Left lung (tissue), 10 donors: ENCODE measurements around the gene FAM111A. TPM values are rescaled to one million over a fixed set of nuclear protein-coding genes. Genes with fewer than 3 reads are reported as not detected.

ENCODE experiments used
- ATAC-seq: fragments of 200-7000 bp; cut with Tn5 transposase; one replicate; pipeline ENCODE4 v1.9.1; 2020; ENCODE audit warnings: moderate library complexity
- DNase-seq, 4 donors: peaks; one replicate each; pipeline ENCODE4 v3.0.0-alpha.2; 2013 to 2020
- H3K27ac ChIP-seq, 2 donors: fragments of 200-600 bp; sonication (generic) in 1 of 2; one replicate each; pipeline versions ENCODE4 v1.5.0 to v1.8.0; 2020 to 2021
- H3K27me3 ChIP-seq, 2 donors: fragments of 200-600 bp; sonication (generic) in 1 of 2; one replicate each; pipeline versions ENCODE4 v1.5.0 to v1.8.0; 2020 to 2021
- H3K36me3 ChIP-seq, 2 donors: fragments of 200-600 bp; sonication (generic) in 1 of 2; one replicate each; pipeline versions ENCODE4 v1.5.0 to v1.8.0; 2020 to 2021
- H3K4me1 ChIP-seq, 2 donors: fragments of 200-600 bp; one replicate each; pipeline ENCODE4 v1.8.0; 2021
- H3K4me3 ChIP-seq, 2 donors: fragments of 200-600 bp; sonication (generic) in 1 of 2; one replicate each; pipeline versions ENCODE4 v1.5.0 to v1.8.0; 2020 to 2021; ENCODE audit warnings: mild to moderate bottlenecking in 1 of 2
- H3K9me3 ChIP-seq, 2 donors: fragments of 200-600 bp; sonication (generic) in 1 of 2; one replicate each; pipeline versions ENCODE4 v1.5.0 to v1.8.0; 2020 to 2021
- CTCF ChIP-seq, 2 donors: fragments of 200-600 bp; sonication (generic) in 1 of 2; IDR thresholded peaks; one replicate each; pipeline versions ENCODE4 v1.5.0 to v1.8.0; 2021; ENCODE audit warnings: antibody characterized with exemption in 2 of 2
- intact Hi-C, 2 donors: fragments of 100-400 bp; cut with DNase I; formaldehyde crosslinking; loops; one replicate each; pipeline versions ENCODE4 v1.11.2 to v1.14.2; 2022
- polyA plus RNA-seq, 6 donors: library from polyadenylated mRNA; unstranded; fragments of 120-200 nt; gene quantifications; one replicate each; pipeline ENCODE4 v1.2.1, GENCODE V29; 2013; ENCODE audit not compliant: insufficient read length in 6 of 6
- total RNA-seq, 2 donors: library from RNA; stranded (reverse); fragmentation: NEBNext Ultra II Directional; extraction: Animal tissue kit (Norgen Biotek cat#: 25700); gene quantifications; one replicate each; pipeline ENCODE4 v1.2.1, GENCODE V29; 2021
- donor health status: DM: no; HTN: yes; CAD: no.
- donor health status: DM: no; HTN: no; CAD: no.

FAM111A gene
- total and polyA plus RNA-seq, 8 donors = 50.3 to 113 (median 91.7) TPM

GRCh38 chr11:59185386-59185945, 42.8 kb downstream of the FAM111A start:
- Histone ChIP-seq H3K27ac (peak overlapping the region; percentile 51 to 70), H3K27me3 (no peaks in the 10 kb centered on the region), H3K4me3 (no peak overlapping the region), H3K4me1 (peaks cover 50 to 65% of the 10 kb centered on the region in 2 donors), H3K36me3 (peaks cover 0 to 13% of the 10 kb centered on the region in 2 donors), H3K9me3 (no peaks in the 10 kb centered on the region)
- DNase-seq (peak in 1 of 4 donors; percentile 66), ATAC-seq (peak; percentile 47)
- intact Hi-C loops = no loop called here
- TF ChIP-seq CTCF (IDR thresholded peaks at IDR 0.05) = no peak

GRCh38 chr11:59186130-59186594, 43.5 kb downstream of the FAM111A start:
- Histone ChIP-seq H3K4me1 (peaks cover 50 to 70% of the 10 kb centered on the region in 2 donors), H3K27ac (peak overlapping the region; percentile 51 to 70), H3K27me3 (no peaks in the 10 kb centered on the region), H3K9me3 (no peaks in the 10 kb centered on the region), H3K36me3 (peaks cover 0 to 13% of the 10 kb centered on the region in 2 donors), H3K4me3 (no peak overlapping the region)
- intact Hi-C loops = no loop called here
- DNase-seq = peak in 3 of 4 donors; percentile 70 to 86 (median 81)
- peak; percentile 78 for ATAC-seq
- peak; percentile 59 to 69 for TF ChIP-seq CTCF (IDR thresholded peaks at IDR 0.05)

GRCh38 chr11:59187035-59187434, 44.4 kb downstream of the FAM111A start:
- H3K4me1 ChIP-seq = peaks cover 50 to 70% of the 10 kb centered on the region in 2 donors
- H3K9me3 ChIP-seq = no peaks in the 10 kb centered on the region
- no peaks in the 10 kb centered on the region for H3K27me3 ChIP-seq
- peak overlapping the region; percentile 51 to 70 for H3K27ac ChIP-seq
- intact Hi-C loops = no loop called here
- no peak overlapping the region for H3K4me3 ChIP-seq
- peak; percentile 32 for ATAC-seq
- DNase-seq = peak in 1 of 4 donors; percentile 53
- H3K36me3 ChIP-seq = peaks cover 0 to 15% of the 10 kb centered on the region in 2 donors
- TF ChIP-seq CTCF (IDR thresholded peaks at IDR 0.05) = no peak

GRCh38 chr11:59187587-59187986, 44.9 kb downstream of the FAM111A start:
- ATAC-seq (peak; percentile 22), DNase-seq (peak; percentile 62 to 98 (median 87))
- Histone ChIP-seq H3K27me3 (no peaks in the 10 kb centered on the region), H3K4me1 (peaks cover 50 to 70% of the 10 kb centered on the region in 2 donors), H3K9me3 (no peaks in the 10 kb centered on the region), H3K27ac (peak overlapping the region; percentile 33 to 70), H3K36me3 (peaks cover 0 to 15% of the 10 kb centered on the region in 2 donors), H3K4me3 (no peak overlapping the region)
- intact Hi-C loops = no loop called here
- no peak for TF ChIP-seq CTCF (IDR thresholded peaks at IDR 0.05)

GRCh38 chr11:59188954-59189353, 46.3 kb downstream of the FAM111A start:
- no peak overlapping the region for H3K4me3 ChIP-seq
- peaks cover 0 to 25% of the 10 kb centered on the region in 2 donors for H3K36me3 ChIP-seq
- peak overlapping the region; percentile 33 to 70 for H3K27ac ChIP-seq
- intact Hi-C loops = no loop called here
- DNase-seq = no peak
- no peaks in the 10 kb centered on the region for H3K9me3 ChIP-seq
- no peak for TF ChIP-seq CTCF (IDR thresholded peaks at IDR 0.05)
- H3K27me3 ChIP-seq = no peaks in the 10 kb centered on the region
- H3K4me1 ChIP-seq = peaks cover 43 to 64% of the 10 kb centered on the region in 2 donors
- peak; percentile 47 for ATAC-seq
